HepG2 (cell line): ENCODE measurements around the gene SCFD2. TPM values are rescaled to one million over a fixed set of nuclear protein-coding genes. Genes with fewer than 3 reads are reported as not detected.
"Not testable (repeated sequence)": the region's sequence is repeated elsewhere in the genome, so short reads cannot be mapped to it uniquely, and the experiment has no call there.

ENCODE experiments used
- ATAC-seq: fragments of 200-7000 bp; cut with Tn5 transposase; 3 replicates; pipeline ENCODE4 v1.9.1; 2020; ENCODE audit warnings: mild to moderate bottlenecking, moderate library complexity
- BruUV-seq: library from RNA; stranded (reverse); fragments of 400-500 nt; replicated peaks from 2 replicates; lab custom pipeline; 2021; lab: Mats Ljungman, UMichigan
- CTCF ChIA-PET: fragments of 300-600 bp; formaldehyde crosslinking; extraction: SDS; loops from one replicate; lab custom pipeline; 2021; ENCODE audit warnings: low total read pairs, inconsistent platforms, low intra/inter-chr PET ratio; lab: Yijun Ruan, JAX
- POLR2A ChIA-PET: fragments of 350-600 bp; sonication (Branson Sonifier 250); formaldehyde crosslinking; loops from one replicate; lab custom pipeline; 2020; ENCODE audit warnings: antibody characterized with exemption, inconsistent platforms; lab: Yijun Ruan, JAX
- DNase-seq: peaks from one replicate; pipeline ENCODE4 v3.0.0-alpha.2; 2015; ENCODE audit warnings: low spot score
- FAIRE-seq: peaks from 3 replicates; lab custom pipeline; 2011; peaks lifted over from hg19 to GRCh38; lab: Jason Lieb, UNC
- H2AFZ ChIP-seq: one replicate; pipeline ENCODE4 v1.6.1; 2011; ENCODE audit warnings: low read length, inconsistent platforms
- H3K27ac ChIP-seq: fragments of 300-600 bp; 3 replicates; pipeline ENCODE4 v1.8.0; 2011; ENCODE audit warnings: mixed run types, mild to moderate bottlenecking, mixed read lengths, low read length, inconsistent platforms; ENCODE audit not compliant: insufficient read depth; ENCODE audit errors: extremely low read length
- H3K27me3 ChIP-seq, 2 experiments: fragments of 200-600 bp in 1 of 2; 2 replicates in 1 of 2; 3 replicates in 1 of 2; pipeline versions ENCODE4 v1.6.0 to v1.8.0; 2011; ENCODE audit warnings: low read length in 2 of 2, mild to moderate bottlenecking in 2 of 2, moderate library complexity in 2 of 2, inconsistent platforms in 1 of 2; ENCODE audit not compliant: insufficient read depth in 2 of 2, control insufficient read depth in 1 of 2
- H3K36me3 ChIP-seq, 2 experiments: fragments of 200-600 bp in 1 of 2; replicated peaks in 1 of 2; 2 replicates in 1 of 2; 3 replicates in 1 of 2; pipeline versions ENCODE4 v1.5.1 to v1.8.0; 2011; ENCODE audit warnings: low read length in 2 of 2, inconsistent platforms in 1 of 2; ENCODE audit not compliant: insufficient read depth in 2 of 2, control insufficient read depth in 1 of 2
- H3K4me1 ChIP-seq: 2 replicates; pipeline ENCODE4 v1.5.1; 2012; ENCODE audit warnings: low read length, inconsistent platforms; ENCODE audit not compliant: insufficient read depth
- H3K4me2 ChIP-seq: 2 replicates; pipeline ENCODE4 v1.6.0; 2011; ENCODE audit warnings: low read depth, low read length, inconsistent platforms
- H3K4me3 ChIP-seq, 3 experiments: fragments of 200-600 bp in 1 of 3; sonication (generic), shearing (Covaris generic) in 1 of 3; replicated peaks in 1 of 3; 2 replicates each; pipeline ENCODE4 v1.5.1; 2011 to 2016; ENCODE audit warnings: low read length in 3 of 3, inconsistent platforms in 2 of 3, low read depth in 2 of 3, mild to moderate bottlenecking in 2 of 3, control low read depth in 1 of 3, mixed read lengths in 1 of 3; ENCODE audit not compliant: insufficient read depth in 1 of 3
- H3K79me2 ChIP-seq: one replicate; pipeline ENCODE4 v1.6.1; 2011; ENCODE audit warnings: low read length, inconsistent platforms; ENCODE audit not compliant: insufficient read depth
- H3K9ac ChIP-seq: 2 replicates; pipeline ENCODE4 v1.6.0; 2011; ENCODE audit warnings: mild to moderate bottlenecking, low read depth, low read length, inconsistent platforms; ENCODE audit not compliant: insufficient read depth
- H3K9me3 ChIP-seq: 2 replicates; pipeline ENCODE4 v1.5.1; 2012; ENCODE audit warnings: mild to moderate bottlenecking, low read length
- H4K20me1 ChIP-seq: 2 replicates; pipeline ENCODE4 v1.6.0; 2011; ENCODE audit warnings: inconsistent platforms, mild to moderate bottlenecking, low read length, moderate library complexity; ENCODE audit not compliant: insufficient read depth
- WGBS: methylation state at CpG from one replicate; pipeline ENCODE4 v1.1.6; 2017; ENCODE audit warnings: low lambda C conversion rate; 5-methylcytosine and 5-hydroxymethylcytosine counted together
- in situ Hi-C: cut with HindIII; loops from 2 replicates; pipeline ENCODE4 v1.10.0; 2017; ENCODE audit warnings: low pct_unique_long_range_greater_than_20kb; ENCODE audit not compliant: extremely low pct_ligation_motif_present
- intact Hi-C: fragments of 100-400 bp; cut with micrococcal nuclease; formaldehyde crosslinking; loops from one replicate; pipeline ENCODE4 v1.10.0; 2022; ENCODE audit not compliant: unreplicated experiment
- polyA plus RNA-seq, 8 experiments: library from polyadenylated mRNA; depleted of rRNA in 3 of 8; stranded (reverse) in 7 of 8; unstranded in 1 of 8; fragments of >200 nt; fragmentation: Illumina TruSeq in 4 of 8; extraction: Trizol in 4 of 8; gene quantifications; 2 replicates each; pipeline versions ENCODE4 v1.2.1 to v1.2.3, GENCODE V29; 2011 to 2016; ENCODE audit warnings: low read depth in 4 of 8, missing spikeins in 1 of 8, mixed read lengths in 1 of 8; ENCODE audit not compliant: insufficient read depth in 1 of 8
- total RNA-seq, 5 experiments: library from RNA; depleted of rRNA; stranded (reverse); fragments of >200 nt; fragmentation: Illumina TruSeq; extraction: Trizol; gene quantifications; 2 replicates each; pipeline ENCODE4 v1.2.3, GENCODE V29; 2016; ENCODE audit warnings: low read depth in 1 of 5

Gene SCFD2
- total and polyA plus RNA-seq, 2 of the 13 experiments (the other 11 are each of a cell fraction or from before 2014, with no cell fraction given), result 4.6 to 15.6 TPM

GRCh38 chr4:53238352-53238751 lies 127.5 kb downstream of the SCFD2 start:
- H3K9me3 ChIP-seq, in situ Hi-C loops, H3K4me2 ChIP-seq, H3K36me3 ChIP-seq, H3K9ac ChIP-seq, intact Hi-C loops, H3K4me1 ChIP-seq, FAIRE-seq, POLR2A ChIA-PET, H2AFZ ChIP-seq, H3K27ac ChIP-seq, ATAC-seq, CTCF ChIA-PET, DNase-seq, H3K4me3 ChIP-seq, H3K27me3 ChIP-seq, BruUV-seq, H4K20me1 ChIP-seq, H3K79me2 ChIP-seq: not testable (repeated sequence)
- no CpG with 5 or more reads among the region's 29 CpGs for WGBS

- H3K9me3 ChIP-seq, H3K27ac ChIP-seq, H3K9ac ChIP-seq, H3K36me3 ChIP-seq, H3K4me3 ChIP-seq, H4K20me1 ChIP-seq, H3K4me1 ChIP-seq, CTCF ChIA-PET, H3K4me2 ChIP-seq, ATAC-seq, DNase-seq, H3K79me2 ChIP-seq, intact Hi-C loops, BruUV-seq, POLR2A ChIA-PET, FAIRE-seq, H2AFZ ChIP-seq, in situ Hi-C loops, H3K27me3 ChIP-seq: not testable (repeated sequence)
- WGBS, result 100% methylated on average over 2 of the region's 26 CpGs
Observed at GRCh38 chr4:53237811-53238210, 128.1 kb downstream of the SCFD2 start.

- H3K4me1 ChIP-seq, H3K27me3 ChIP-seq, DNase-seq, H3K9ac ChIP-seq, H2AFZ ChIP-seq, intact Hi-C loops, H4K20me1 ChIP-seq, POLR2A ChIA-PET, H3K79me2 ChIP-seq, BruUV-seq, H3K4me2 ChIP-seq, FAIRE-seq, H3K36me3 ChIP-seq, H3K27ac ChIP-seq, CTCF ChIA-PET, H3K9me3 ChIP-seq, H3K4me3 ChIP-seq, ATAC-seq, in situ Hi-C loops: not testable (repeated sequence)
- 100% methylated on average over 2 of the region's 2 CpGs for WGBS
Observed at GRCh38 chr4:53236624-53237023, 129.2 kb downstream of the SCFD2 start.
